Spleen (tissue), 11 donors: ENCODE measurements around the gene COL23A1. TPM values are rescaled to one million over a fixed set of nuclear protein-coding genes. Genes with fewer than 3 reads are reported as not detected.

ENCODE experiments used
- DNase-seq: peaks from one replicate; pipeline ENCODE4 v3.0.0-alpha.2; 2020
- H3K27ac ChIP-seq, 8 donors: fragments of 200-600 bp; sonication (generic) in 7 of 8; 1 replicate in 4 of 8; 2 replicates in 4 of 8; pipeline versions ENCODE4 v1.5.0 to v1.8.0; 2016 to 2021; ENCODE audit warnings: inconsistent platforms in 4 of 8, mild to moderate bottlenecking in 4 of 8, moderate library complexity in 1 of 8
- H3K27me3 ChIP-seq, 7 donors: fragments of 200-600 bp; sonication (generic) in 6 of 7; replicated peaks in 1 of 7; 1 replicate in 4 of 7; 2 replicates in 3 of 7; pipeline versions ENCODE4 v1.5.0 to v1.8.0; 2016 to 2021; ENCODE audit warnings: inconsistent platforms in 3 of 7, mild to moderate bottlenecking in 1 of 7
- H3K36me3 ChIP-seq, 6 donors: fragments of 200-600 bp; sonication (generic) in 5 of 6; 1 replicate in 4 of 6; 2 replicates in 2 of 6; pipeline versions ENCODE4 v1.5.0 to v1.8.0; 2016 to 2021; ENCODE audit warnings: inconsistent platforms in 2 of 6
- H3K4me1 ChIP-seq, 6 donors: fragments of 200-600 bp; sonication (generic) in 5 of 6; 1 replicate in 3 of 6; 2 replicates in 3 of 6; pipeline versions ENCODE4 v1.5.0 to v1.8.0; 2016 to 2021; ENCODE audit warnings: inconsistent platforms in 3 of 6
- H3K4me3 ChIP-seq, 8 donors: fragments of 200-600 bp; sonication (generic) in 7 of 8; 1 replicate in 4 of 8; 2 replicates in 4 of 8; pipeline versions ENCODE4 v1.5.0 to v1.8.0; 2016 to 2021; ENCODE audit warnings: inconsistent platforms in 4 of 8, mild to moderate bottlenecking in 4 of 8, moderate library complexity in 2 of 8
- H3K9me3 ChIP-seq, 8 donors: fragments of 200-600 bp; sonication (generic) in 7 of 8; 1 replicate in 4 of 8; 2 replicates in 4 of 8; pipeline versions ENCODE4 v1.5.0 to v1.8.0; 2016 to 2021; ENCODE audit warnings: inconsistent platforms in 4 of 8
- CTCF ChIP-seq, 11 experiments: fragments of 200-600 bp in 7 of 11; fragments of 450-650 bp in 4 of 11; sonication (generic) in 4 of 11; IDR thresholded peaks in 8 of 11; conservative IDR thresholded peaks in 3 of 11; 1 replicate in 7 of 11; 2 replicates in 4 of 11; pipeline versions ENCODE4 v1.4.0 to v1.8.0; 2016 to 2021; ENCODE audit warnings: antibody characterized with exemption in 11 of 11, inconsistent platforms in 4 of 11, mild to moderate bottlenecking in 1 of 11
- POLR2A ChIP-seq, 3 donors: fragments of 450-650 bp; IDR thresholded peaks; one replicate each; pipeline ENCODE4 v1.5.1; 2017; ENCODE audit warnings: antibody characterized with exemption in 3 of 3, mild to moderate bottlenecking in 1 of 3
- POLR2AphosphoS5 ChIP-seq, 3 donors: sonication (generic); formaldehyde crosslinking; IDR thresholded peaks; one replicate each; pipeline ENCODE4 v1.5.1; 2017; ENCODE audit warnings: antibody characterized with exemption in 3 of 3
- WGBS, 5 donors: extraction: QIAGEN DNeasy Blood & Tissue Kit in 3 of 5; methylation state at CpG; one replicate each; pipeline versions ENCODE4 v1.1.5 to v1.1.7; 2013 to 2018; 5-methylcytosine and 5-hydroxymethylcytosine counted together
- intact Hi-C: fragments of 100-400 bp; cut with DNase I; formaldehyde crosslinking; loops from one replicate; pipeline ENCODE4 v1.15.0; 2023; ENCODE audit warnings: low total_unique reads
- polyA plus RNA-seq, 3 donors: library from polyadenylated mRNA; stranded (reverse); fragments of 200-250 nt; gene quantifications; one replicate each; pipeline ENCODE4 v1.2.1, GENCODE V29; 2013
- total RNA-seq, 7 donors: library from RNA; depleted of rRNA in 3 of 7; stranded (reverse); fragments of >200 nt in 3 of 7; fragmentation: NEBNext Ultra II Directional in 4 of 7; extraction: Animal tissue kit (Norgen Biotek cat#: 25700) in 4 of 7; gene quantifications; one replicate each; pipeline versions ENCODE4 v1.1.0 to v1.2.1, GENCODE V29; 2016 to 2021
- donor health status: healthy with polysubstance abuse.
- donor health status: DM: no; HTN: no; CAD: no; lungs with moderate emphysema.
- donor health status: DM: no; HTN: no; CAD: no.
- donor health status: Bipolar disorder and iron deficiency.
- donor health status: healthy.
- donor health status: DM: no; HTN: no; CAD: no.
- donor health status: DM: yes; HTN: yes; CAD: no.

The COL23A1 gene
- total and polyA plus RNA-seq, 10 donors, result 0.63 to 3.8 (median 1.9) TPM

DNA sequence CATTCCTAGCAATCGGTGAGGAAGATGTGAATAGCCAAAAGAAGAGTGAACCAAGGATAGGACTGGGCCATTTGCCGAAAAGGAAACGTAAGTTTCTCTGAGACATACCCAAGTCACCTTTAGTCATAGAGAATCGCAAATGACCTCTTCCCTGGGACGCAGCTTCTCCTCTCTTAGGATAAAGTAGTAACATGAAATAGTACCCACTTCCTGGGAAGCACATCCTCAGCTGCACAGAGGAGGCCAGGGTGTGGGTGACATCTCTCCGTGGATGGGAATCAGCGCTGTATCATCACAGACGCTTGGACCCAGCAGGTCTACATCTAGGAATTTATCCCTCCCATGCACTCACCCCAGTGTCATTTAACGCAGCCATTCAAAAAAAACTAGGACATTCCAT, 236.7 kb downstream of the COL23A1 start:
- Histone ChIP-seq H3K36me3 (no peaks in the 10 kb centered on the region), H3K27me3 (peaks cover 0 to 20% (median 0%) of the 10 kb centered on the region in 7 donors), H3K9me3 (no peaks in the 10 kb centered on the region), H3K4me3 (no peak overlapping the region), H3K27ac (no peak overlapping the region), H3K4me1 (peaks cover 15 to 38% (median 25%) of the 10 kb centered on the region in 6 donors)
- DNase-seq, result peak; percentile 9
- WGBS, 5 donors, result 87 to 91% (median 91%) methylated on average over 9 of the region's 9 CpGs
- TF ChIP-seq POLR2AphosphoS5 (IDR thresholded peaks at IDR 0.05) (no peak), CTCF (IDR thresholded peaks at IDR 0.05 in 8 of 11, conservative IDR thresholded peaks at IDR 0.05 in 3 of 11) (no peak), POLR2A (IDR thresholded peaks at IDR 0.05) (no peak)
- intact Hi-C loops, result no loop called here

- intact Hi-C loops, result no loop called here
- H3K27me3 ChIP-seq, result peaks cover 0 to 15% (median 0%) of the 10 kb centered on the region in 7 donors
- no peaks in the 10 kb centered on the region for H3K36me3 ChIP-seq
- DNase-seq, result peak; percentile 52
- TF ChIP-seq CTCF (IDR thresholded peaks at IDR 0.05 in 8 of 11, conservative IDR thresholded peaks at IDR 0.05 in 3 of 11), result no peak
- TF ChIP-seq POLR2A (IDR thresholded peaks at IDR 0.05), result no peak
- no peak for TF ChIP-seq POLR2AphosphoS5 (IDR thresholded peaks at IDR 0.05)
- H3K4me1 ChIP-seq, result peaks cover 11 to 31% (median 20%) of the 10 kb centered on the region in 6 donors
- WGBS, 5 donors, result 91 to 95% (median 93%) methylated on average over 7 to 8 of the region's 8 CpGs
- H3K27ac ChIP-seq, result no peak overlapping the region
- H3K4me3 ChIP-seq, result no peak overlapping the region
- H3K9me3 ChIP-seq, result no peaks in the 10 kb centered on the region
These were observed 238.2 kb downstream of the COL23A1 start for GRCh38 chr5:178352035-178352349.

DNA sequence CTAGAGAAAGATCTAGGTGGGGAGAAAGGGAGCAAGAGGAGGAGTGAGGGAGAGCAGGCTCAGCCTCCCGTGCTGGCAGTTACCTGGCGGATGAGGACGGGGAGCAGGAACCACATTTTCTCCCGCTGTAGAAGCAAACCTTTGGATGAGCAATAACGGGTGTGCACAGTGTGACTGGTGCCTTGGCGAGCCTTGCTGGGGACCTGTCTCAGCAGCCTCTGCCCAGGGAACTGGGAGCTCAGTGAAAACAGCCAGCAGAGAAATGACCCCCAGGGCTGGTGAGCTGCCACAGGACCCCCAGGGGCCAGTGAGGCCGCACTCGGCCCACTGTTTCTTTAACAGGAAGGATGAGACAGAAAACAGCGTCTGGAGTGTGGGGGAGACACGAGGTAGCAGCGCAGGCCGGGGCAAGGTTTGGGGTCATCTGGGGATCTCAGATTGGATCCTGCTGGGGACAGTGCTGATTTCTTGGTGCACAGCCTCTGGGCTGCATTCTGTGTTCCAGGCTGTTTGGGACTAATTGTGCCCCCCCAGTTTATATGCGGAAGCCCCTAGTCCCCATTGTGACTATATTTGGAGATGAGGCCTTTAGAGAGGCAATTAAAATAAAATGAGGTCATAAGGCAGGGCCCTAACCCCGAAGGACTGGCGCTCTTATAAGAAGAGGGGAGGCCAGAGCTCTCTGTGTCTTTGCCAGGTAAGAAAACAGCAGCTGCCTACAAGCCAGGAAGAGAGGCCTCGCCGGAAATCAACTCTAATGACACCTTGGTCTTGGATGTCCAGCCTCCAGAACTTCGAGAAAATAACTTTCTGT, 238.8 kb downstream of the COL23A1 start:
- no peaks in the 10 kb centered on the region for H3K9me3 ChIP-seq
- H3K27ac ChIP-seq, result peak overlapping the region in 1 of 8 donors; percentile 5
- no peak overlapping the region for H3K4me3 ChIP-seq
- peaks cover 0 to 10% (median 0%) of the 10 kb centered on the region in 7 donors for H3K27me3 ChIP-seq
- intact Hi-C loops, result no loop called here
- DNase-seq, result peak; percentile 46
- H3K36me3 ChIP-seq, result no peaks in the 10 kb centered on the region
- H3K4me1 ChIP-seq, result peaks cover 5 to 26% (median 14%) of the 10 kb centered on the region in 6 donors
- WGBS, 5 donors, result 79 to 88% (median 87%) methylated on average over 18 of the region's 18 CpGs
- TF ChIP-seq POLR2AphosphoS5 (IDR thresholded peaks at IDR 0.05) (no peak), POLR2A (IDR thresholded peaks at IDR 0.05) (no peak), CTCF (IDR thresholded peaks at IDR 0.05 in 8 of 11, conservative IDR thresholded peaks at IDR 0.05 in 3 of 11) (no peak)

- Histone ChIP-seq H3K4me3 (no peak overlapping the region), H3K27ac (peak overlapping the region in 1 of 8 donors; percentile 5), H3K9me3 (no peaks in the 10 kb centered on the region), H3K27me3 (peaks cover 0 to 1% (median 0%) of the 10 kb centered on the region in 7 donors), H3K36me3 (no peaks in the 10 kb centered on the region), H3K4me1 (peaks cover 0 to 17% (median 7%) of the 10 kb centered on the region in 6 donors)
- peak in 1 of 3 donors; percentile 12 for TF ChIP-seq POLR2AphosphoS5 (IDR thresholded peaks at IDR 0.05)
- TF ChIP-seq CTCF (IDR thresholded peaks at IDR 0.05 in 8 of 11, conservative IDR thresholded peaks at IDR 0.05 in 3 of 11), result no peak
- intact Hi-C loops, result no loop called here
- 67 to 77% (median 73%) methylated on average over 27 to 28 of the region's 28 CpGs for WGBS, 5 donors
- DNase-seq, result peak; percentile 58
These were observed 239.6 kb downstream of the COL23A1 start for GRCh38 chr5:178350361-178351220.
